CD4-positive, alpha-beta T cell treated with Interleukin-1 beta for 1 hour (primary cell): ENCODE results near the gene ENPEP.

Experiments
- DNase-seq, 2 donors: peaks; one replicate each; pipeline ENCODE4 v3.0.0-alpha.2; 2020 to 2022

ENPEP gene

DNA sequence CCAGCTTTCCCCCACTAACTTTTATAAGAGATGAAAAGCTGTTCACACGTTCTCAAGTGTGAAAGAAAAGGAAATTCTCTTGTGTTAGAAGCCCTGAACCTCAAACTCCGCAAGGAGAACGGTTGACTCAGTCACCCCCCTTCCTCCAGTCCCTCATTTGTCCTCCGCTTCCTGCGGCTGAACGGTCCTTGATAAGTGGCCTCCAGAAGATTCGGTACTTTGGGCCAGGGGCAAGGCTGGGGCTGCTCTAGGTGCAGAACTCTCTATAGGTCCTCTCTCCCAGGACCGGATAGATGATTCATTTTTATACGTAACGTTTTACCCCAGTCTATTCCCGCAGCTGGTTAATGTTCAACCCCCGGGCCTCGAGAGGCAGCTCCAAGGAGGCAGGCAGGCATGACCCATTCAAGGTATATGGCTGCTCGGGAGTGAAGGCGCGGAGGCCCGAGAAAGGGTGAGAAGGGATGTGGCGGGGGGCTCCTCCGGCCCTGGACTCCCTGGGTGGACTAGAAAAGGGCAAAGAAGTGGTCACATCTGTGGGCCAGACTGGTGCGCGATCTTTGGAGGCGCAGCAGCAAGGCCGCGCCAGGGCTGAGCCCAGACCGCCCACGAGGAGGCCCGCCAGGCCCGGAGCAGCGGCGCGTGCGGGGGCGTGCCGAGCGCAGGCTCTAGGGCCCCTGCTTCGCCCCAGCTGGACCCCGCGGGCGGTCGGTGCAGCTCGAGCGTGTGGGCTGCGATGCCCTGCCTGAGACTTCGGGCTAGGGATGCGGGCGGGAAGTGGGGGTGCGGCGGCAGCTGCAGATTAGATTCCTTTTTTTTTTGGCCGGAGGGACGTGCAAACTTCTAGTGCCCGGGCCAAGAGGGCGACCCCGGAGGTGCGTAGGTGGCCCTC is 135.2 kb downstream of the ENPEP start:
- no peak for DNase-seq

DNA sequence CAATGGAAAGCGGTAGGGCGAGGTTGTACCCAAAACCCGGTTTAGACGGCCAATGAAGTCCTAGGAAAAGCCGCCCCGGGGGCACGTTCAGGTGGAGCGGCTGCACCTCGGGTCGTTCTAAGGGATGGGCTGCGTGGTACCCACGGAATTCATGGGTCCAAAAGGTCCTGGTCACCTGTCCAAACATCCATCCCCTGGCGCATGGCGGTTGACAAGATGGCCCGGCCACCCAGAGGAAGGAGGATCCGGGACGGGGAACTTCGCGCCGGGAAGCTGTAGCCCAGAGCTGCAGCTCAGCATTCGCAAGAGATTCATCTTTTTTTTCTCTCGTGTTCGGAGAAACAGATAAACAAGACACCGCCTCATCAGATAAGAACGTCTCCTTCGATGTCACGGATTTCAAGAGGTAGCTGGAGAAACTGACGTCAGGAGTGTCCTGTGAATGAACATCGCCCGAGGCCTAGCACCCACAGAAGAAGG is 136.1 kb downstream of the ENPEP start:
- DNase-seq = no peak

DNA sequence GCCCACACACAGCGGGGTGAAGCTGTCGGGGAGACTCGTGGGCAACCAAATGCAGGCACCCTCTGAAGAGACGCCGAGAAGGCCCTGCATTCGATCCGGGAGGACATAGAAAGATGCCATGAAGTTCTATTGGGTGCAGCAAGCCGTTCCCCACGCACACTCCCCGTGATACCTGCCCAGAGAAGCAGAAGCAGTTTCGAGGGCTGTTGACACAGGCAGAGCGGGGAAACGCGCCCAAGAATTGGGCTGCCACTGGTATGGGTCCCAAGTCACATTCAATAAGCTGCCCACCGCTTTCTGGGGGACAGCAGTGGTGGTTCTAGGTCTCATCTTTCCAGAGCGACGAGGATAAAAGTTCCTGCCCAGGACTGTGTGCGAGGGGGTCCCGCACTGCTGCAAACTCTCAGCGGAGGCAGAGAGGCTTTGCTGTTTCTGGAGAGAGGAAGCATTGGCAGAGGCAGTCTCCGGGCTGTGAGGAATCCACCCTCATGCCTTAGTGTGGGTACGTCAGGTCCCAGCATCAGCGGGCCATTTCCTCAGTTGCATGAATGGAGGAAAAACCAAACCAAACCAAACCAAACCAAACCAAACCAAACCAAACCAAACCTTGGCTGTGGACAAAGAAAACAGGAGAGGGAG is 136.8 kb downstream of the ENPEP start:
- no peak for DNase-seq

DNA sequence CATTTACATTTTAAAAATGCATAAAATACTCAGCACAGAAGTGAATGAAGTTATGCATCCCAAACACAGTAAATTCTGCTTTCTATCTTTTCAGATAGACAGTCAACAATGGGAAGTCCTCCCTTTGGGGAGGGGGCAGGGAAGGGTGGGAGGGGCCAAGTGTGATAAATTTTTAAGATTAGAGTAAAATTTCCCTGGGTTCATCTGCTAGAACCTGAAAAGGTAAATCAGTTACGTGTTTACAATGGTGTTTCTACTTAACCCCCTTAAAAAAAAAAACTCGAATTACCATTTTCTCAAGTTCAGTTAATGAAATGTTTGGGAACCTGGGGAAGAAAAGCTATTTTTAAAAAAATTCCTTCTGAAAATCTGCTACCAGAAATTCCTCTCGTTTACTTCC is 137.8 kb downstream of the ENPEP start:
- no peak for DNase-seq

DNA sequence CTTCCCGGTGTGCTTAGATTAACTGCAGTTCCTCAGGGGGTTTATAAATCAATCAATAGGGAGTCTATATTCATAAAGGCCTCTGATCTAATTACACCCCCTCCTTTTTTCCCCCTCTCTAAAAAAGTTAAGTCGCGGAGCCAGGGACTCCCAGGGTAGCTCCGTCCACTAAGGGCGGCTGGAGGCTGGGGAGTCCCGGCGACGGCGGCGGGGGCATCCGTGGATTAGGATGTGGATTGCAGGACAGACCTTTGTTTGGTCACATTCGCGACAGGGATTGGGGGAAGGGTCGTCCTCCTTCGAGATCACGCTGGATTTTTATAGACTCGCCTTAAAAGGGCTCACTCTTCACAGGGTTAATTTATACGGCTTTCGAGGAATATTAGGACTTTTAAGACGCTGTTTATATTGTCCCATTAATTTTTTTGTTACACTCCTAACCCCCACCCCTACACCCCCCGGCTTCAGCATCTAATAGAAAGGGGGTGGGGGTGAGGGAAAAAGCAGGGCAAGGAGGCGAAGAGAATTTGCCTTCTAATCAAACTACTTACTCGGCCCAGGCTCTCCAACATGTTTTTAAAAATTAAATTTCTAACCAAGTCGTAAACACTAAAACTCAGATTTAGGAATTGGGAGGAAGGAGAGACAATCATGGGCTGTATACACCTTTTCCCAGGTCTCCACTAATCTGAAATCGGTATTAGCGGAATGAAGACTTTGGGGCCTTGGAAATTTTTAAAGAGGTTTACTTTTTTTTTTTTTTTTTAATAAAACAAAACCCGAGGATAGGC is 138.4 kb downstream of the ENPEP start:
- no peak for DNase-seq
